ENCODE measurements around the gene F2RL3. TPM values are rescaled to one million over a fixed set of nuclear protein-coding genes. Genes with fewer than 3 reads are reported as not detected.
A peak's percentile ranks its signal among the peaks of the same experiment; 100 is the strongest.

The F2RL3 gene
- total and polyA plus RNA-seq, 9 of the 15 experiments (the other 6 are each of a cell fraction or from before 2014, with no cell fraction given), result 1.4 to 27.6 (median 11.9) TPM

DNA sequence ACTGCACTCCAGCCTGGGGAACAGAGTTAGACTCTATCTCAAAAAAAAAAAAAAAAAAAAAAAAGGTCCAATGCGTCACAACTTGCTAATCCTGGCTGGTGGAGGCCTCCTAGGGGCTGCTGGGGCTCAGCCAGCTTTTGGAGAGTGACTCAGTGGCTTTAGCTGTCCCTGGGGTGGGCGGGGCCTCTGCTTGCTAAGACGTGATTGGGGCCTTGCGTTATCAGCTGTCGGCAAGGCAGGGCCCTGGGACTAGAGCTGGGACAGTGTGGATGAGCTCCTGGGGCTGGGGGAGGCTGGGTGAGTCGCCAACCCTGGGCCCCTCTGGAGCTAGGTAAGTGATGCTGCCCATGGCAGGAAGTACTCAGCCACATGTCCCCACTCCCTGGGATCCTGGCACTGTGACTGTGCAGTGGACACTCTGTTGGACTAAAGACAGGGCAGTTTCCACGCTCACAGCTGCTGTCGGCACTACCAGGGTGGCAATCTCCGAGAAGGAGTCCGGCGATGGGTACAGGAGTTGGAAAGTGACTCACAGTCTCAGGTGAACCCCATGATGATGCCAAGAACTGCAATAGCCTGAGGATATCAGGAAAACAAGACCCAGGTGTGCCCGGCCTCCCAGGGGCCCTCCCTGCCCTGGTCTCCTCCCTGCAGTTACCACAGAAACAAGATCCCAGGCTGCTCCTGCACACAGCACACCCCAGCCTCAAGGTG, 32.2 kb downstream of the F2RL3 start (continued):
- TF ChIP-seq, protein P1, sequence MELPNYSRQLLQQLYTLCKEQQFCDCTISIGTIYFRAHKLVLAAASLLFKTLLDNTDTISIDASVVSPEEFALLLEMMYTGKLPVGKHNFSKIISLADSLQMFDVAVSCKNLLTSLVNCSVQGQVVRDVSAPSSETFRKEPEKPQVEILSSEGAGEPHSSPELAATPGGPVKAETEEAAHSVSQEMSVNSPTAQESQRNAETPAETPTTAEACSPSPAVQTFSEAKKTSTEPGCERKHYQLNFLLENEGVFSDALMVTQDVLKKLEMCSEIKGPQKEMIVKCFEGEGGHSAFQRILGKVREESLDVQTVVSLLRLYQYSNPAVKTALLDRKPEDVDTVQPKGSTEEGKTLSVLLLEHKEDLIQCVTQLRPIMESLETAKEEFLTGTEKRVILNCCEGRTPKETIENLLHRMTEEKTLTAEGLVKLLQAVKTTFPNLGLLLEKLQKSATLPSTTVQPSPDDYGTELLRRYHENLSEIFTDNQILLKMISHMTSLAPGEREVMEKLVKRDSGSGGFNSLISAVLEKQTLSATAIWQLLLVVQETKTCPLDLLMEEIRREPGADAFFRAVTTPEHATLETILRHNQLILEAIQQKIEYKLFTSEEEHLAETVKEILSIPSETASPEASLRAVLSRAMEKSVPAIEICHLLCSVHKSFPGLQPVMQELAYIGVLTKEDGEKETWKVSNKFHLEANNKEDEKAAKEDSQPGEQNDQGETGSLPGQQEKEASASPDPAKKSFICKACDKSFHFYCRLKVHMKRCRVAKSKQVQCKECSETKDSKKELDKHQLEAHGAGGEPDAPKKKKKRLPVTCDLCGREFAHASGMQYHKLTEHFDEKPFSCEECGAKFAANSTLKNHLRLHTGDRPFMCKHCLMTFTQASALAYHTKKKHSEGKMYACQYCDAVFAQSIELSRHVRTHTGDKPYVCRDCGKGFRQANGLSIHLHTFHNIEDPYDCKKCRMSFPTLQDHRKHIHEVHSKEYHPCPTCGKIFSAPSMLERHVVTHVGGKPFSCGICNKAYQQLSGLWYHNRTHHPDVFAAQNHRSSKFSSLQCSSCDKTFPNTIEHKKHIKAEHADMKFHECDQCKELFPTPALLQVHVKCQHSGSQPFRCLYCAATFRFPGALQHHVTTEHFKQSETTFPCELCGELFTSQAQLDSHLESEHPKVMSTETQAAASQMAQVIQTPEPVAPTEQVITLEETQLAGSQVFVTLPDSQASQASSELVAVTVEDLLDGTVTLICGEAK (IDR thresholded peaks at IDR 0.05), result peak; percentile 54; the same call in 1 of the 2 replicates
- TF ChIP-seq, protein P1 (CRISPR knock-in tag; IDR thresholded peaks at IDR 0.05), result no peak
- peak; percentile 26; the same call in 1 of the 2 replicates for TF ChIP-seq PHF8 (IDR thresholded peaks at IDR 0.05; ENCODE audit: borderline replicate concordance, low read length)
- no peak for TF ChIP-seq POLR2H (tag; IDR thresholded peaks at IDR 0.05; ENCODE audit: low read depth)
- peak; percentile 52; the same call in 1 of the 2 replicates for TF ChIP-seq ZBTB7A (IDR thresholded peaks at IDR 0.05; ENCODE audit: borderline replicate concordance, control insufficient read depth, low read depth, low read length)
- peak; percentile 38 for TF ChIP-seq NEUROD1 (IDR thresholded peaks at IDR 0.05; ENCODE audit: borderline replicate concordance, low read depth, low read length, partially characterized antibody)
- TF ChIP-seq DPF2 (IDR thresholded peaks at IDR 0.05), result peak; percentile 73
- TF ChIP-seq SMARCE1 (IDR thresholded peaks at IDR 0.05), result peak; percentile 58; the same call in 1 of the 2 replicates
- TF ChIP-seq, protein P2, sequence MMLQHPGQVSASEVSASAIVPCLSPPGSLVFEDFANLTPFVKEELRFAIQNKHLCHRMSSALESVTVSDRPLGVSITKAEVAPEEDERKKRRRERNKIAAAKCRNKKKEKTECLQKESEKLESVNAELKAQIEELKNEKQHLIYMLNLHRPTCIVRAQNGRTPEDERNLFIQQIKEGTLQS (IDR thresholded peaks at IDR 0.05), result peak; percentile 57
- TF ChIP-seq, protein P2 (CRISPR knock-in tag; conservative IDR thresholded peaks at IDR 0.05), result no peak
- peak; percentile 55 for TF ChIP-seq SMARCA4 (IDR thresholded peaks at IDR 0.05)
- TF ChIP-seq RBM39 (optimal IDR thresholded peaks at IDR 0.05; ENCODE audit: low read depth, low read length), result no peak
- no peak for TF ChIP-seq HBP1 (CRISPR knock-in tag; IDR thresholded peaks at IDR 0.05)
- peak; percentile 29; the same call in 1 of the 2 replicates for TF ChIP-seq ZNF316 (IDR thresholded peaks at IDR 0.05)
